HG03354 (cell line): Measurements from ENCODE around the gene UTS2.

Source experiments
- ATAC-seq: cut with Tn5 transposase; IDR thresholded peaks from one replicate; pipeline ENCODE4 v1.9.1; 2021; ENCODE audit warnings: mild to moderate bottlenecking; ENCODE audit not compliant: unreplicated experiment, poor library complexity, severe bottlenecking

UTS2 gene

GRCh38 chr1:7865978-7866377 is 13.1 kb upstream of the UTS2 start:
- ATAC-seq: no peak

GRCh38 chr1:7863756-7864328 is 11.0 kb upstream of the UTS2 start:
- no peak for ATAC-seq

DNA sequence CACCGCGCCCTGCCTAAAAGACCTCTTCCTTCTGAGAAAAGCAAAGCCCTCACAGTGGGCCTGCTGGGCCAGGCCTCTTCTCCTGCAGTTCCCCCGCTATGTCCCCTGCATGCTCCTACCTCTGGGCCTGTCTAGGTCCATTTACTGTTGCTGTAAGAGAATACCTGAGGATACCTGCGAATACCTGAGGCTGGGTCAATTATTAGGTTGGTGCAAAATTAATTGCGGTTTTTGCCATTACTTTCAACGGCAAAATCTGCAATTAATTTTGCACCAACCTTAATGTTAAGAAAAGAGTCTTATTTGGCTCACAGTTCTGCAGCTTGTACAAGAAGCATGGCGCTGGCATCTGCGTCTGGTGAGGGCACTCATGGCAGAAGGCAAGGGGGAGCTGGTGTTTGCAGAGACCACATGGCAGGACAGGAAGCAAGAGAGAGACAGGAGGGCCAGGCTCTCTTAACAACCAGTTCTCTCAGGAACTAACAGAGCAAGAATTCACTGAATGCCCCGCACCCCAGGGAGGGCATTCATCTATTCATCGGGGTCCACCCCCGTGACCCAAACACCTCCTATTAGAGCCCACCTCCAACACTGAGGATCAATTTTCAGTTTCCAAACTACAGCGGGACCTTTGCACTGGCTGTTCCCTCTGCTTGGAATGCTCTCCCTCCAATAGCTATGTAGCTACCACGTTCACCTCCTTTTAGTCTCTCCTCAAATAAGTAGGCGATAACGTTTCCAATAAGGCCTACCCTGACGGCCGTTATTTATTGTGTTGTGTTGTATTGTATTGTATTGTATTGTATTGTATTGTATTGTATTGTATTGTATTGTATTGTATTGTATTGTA is 9.6 kb upstream of the UTS2 start:
- ATAC-seq: no peak

DNA sequence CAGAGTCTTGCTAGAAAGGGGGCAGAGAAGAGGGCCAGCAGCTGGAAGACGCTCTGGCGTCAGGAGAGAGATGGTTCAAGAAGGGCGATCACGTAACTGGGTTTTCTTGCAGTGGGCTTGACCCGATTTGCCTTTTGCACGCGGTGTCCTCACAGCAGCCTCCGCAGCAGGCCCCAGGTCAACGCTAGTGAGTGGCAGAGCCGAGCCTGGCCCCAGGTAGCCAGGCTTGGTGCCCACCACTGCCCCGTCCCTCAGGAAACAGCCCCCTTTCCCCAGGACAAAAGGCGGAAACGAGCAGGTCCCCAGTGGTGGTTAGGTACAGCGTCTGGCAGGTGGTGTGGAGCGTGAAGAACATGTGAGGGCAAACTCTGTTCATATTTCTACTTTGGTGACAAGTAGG is 8.6 kb upstream of the UTS2 start:
- ATAC-seq: no peak

DNA sequence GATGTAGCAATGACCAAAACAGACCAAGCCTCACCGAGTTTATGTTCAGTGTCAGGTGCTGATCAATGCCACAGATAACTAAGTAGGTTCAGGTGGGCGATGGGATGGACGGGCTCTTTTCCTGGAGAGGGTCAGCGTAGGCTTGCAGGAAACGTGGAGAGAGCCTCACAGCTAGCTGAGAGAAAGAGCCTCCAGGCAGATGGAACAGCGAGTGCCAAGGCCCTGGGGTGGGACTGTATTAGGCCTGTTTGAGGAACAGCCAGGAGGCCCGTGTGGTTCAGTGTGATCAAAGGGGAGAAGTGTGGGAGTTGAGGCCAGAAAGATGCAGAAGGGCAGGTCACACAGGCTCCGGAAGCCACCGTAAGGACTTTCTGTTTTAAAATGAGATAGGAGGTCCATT is 7.3 kb upstream of the UTS2 start:
- ATAC-seq: no peak

GRCh38 chr1:7859406-7859805 is 6.5 kb upstream of the UTS2 start:
- no peak for ATAC-seq

DNA sequence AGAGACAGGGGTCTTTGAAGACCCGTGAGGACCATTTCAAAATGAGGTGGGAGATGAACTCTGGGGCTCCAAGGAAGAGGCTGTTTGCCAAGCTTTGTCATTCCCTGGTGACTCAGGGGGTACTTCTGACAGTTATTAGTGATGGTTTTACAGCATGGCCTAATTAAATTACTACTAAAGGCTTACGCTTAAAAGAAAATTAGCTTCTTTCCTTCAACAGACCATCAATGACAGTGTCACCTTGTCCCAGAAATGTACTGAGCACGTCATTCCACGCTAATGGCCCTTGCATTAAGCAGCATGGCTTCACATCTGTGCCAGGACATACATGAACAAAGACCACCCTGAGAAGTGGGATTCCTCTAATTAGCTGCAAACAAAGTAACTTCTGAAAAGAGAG is 5.1 kb upstream of the UTS2 start:
- ATAC-seq: no peak

GRCh38 chr1:7857000-7857399 is 4.1 kb upstream of the UTS2 start:
- ATAC-seq: no peak

- no peak for ATAC-seq
Measured at GRCh38 chr1:7856345-7856744, 3.5 kb upstream of the UTS2 start.

GRCh38 chr1:7853684-7854026 is 790 bp upstream of the UTS2 start:
- ATAC-seq: no peak

DNA sequence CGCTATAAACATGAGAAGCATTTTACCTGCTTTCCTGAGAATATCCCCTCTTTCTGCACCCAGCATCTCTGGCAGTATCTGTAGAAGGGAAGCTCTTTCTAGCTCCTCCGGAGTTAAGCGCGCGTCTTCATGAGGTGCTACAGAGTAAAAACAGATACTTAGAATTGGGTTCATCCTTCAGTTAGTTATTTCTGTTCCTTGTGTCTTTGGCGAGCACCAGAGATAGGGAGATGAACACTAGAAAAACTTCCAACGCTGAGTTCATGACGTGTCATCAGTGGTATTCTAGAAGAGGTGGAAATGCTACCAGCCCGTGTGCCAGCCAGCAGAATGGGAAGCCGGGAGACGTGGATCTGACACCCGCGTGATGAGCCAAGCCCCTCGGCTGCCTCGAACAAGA is 2.1 kb downstream of the UTS2 start:
- ATAC-seq: no peak

DNA sequence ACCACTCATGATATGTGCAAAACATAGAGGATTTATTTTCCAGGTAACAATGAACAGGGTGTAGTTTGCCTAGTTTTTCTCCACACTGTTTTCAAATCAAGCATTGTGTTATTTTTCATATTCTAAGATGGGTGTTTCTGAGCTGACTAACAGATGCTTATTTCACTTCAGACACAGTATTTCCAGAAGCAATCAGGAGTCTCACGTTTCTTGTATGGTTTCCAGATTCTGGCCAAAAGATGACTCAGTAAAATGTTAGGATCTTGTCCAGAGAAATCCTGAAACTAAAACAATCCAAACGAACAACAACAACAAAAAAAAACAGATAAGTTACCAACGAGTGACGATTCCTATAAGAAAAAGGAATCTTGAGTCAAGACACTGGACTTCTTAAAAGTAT is 5.3 kb downstream of the UTS2 start:
- ATAC-seq: no peak

DNA sequence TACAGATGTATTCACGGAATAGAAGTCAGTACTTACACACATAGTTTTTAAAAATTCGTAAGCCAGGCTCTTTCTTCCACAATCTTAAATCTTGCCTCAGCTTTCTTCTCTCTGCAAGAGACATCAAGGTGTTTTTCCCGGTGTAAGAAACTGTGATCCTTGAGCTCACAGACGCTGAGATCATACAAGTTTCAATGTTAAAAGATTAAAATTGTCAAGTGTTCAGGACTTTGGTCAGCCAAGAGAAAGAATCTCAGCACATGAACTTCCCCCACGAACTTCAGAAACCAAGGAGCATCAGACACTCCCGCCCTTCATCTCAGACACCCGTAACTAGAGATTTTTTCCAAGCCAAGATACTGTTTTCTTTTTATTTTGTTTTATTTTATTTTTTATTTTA is 6.2 kb downstream of the UTS2 start:
- no peak for ATAC-seq

GRCh38 chr1:7845761-7846160 is 7.1 kb downstream of the UTS2 start:
- no peak for ATAC-seq

GRCh38 chr1:7842517-7842916 is 10.3 kb downstream of the UTS2 start:
- ATAC-seq: no peak

DNA sequence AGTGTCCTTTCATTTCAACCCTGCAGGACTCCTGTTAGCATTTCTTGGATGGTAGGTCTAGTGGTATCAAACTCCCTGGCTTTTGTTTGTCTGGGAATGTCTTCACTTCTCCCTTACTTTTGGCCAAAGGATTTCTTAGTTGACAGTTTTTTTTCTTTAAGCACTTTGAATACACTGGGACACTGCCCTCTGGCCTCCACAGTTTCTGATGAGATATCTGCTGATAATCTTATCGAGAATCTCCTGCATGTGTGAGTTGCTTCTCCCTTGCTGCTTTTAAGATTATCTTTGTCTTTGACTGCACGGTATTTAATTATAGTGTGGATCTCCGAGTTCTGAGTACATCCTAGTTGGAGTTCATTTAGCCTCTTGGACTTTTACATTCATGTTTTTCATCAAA is 13.3 kb downstream of the UTS2 start:
- no peak for ATAC-seq

GRCh38 chr1:7838714-7839113 is 14.2 kb downstream of the UTS2 start:
- no peak for ATAC-seq

GRCh38 chr1:7833035-7833434 is 19.8 kb downstream of the UTS2 start:
- ATAC-seq: no peak

- no peak for ATAC-seq
Measured at GRCh38 chr1:7831458-7831857, 21.4 kb downstream of the UTS2 start.

DNA sequence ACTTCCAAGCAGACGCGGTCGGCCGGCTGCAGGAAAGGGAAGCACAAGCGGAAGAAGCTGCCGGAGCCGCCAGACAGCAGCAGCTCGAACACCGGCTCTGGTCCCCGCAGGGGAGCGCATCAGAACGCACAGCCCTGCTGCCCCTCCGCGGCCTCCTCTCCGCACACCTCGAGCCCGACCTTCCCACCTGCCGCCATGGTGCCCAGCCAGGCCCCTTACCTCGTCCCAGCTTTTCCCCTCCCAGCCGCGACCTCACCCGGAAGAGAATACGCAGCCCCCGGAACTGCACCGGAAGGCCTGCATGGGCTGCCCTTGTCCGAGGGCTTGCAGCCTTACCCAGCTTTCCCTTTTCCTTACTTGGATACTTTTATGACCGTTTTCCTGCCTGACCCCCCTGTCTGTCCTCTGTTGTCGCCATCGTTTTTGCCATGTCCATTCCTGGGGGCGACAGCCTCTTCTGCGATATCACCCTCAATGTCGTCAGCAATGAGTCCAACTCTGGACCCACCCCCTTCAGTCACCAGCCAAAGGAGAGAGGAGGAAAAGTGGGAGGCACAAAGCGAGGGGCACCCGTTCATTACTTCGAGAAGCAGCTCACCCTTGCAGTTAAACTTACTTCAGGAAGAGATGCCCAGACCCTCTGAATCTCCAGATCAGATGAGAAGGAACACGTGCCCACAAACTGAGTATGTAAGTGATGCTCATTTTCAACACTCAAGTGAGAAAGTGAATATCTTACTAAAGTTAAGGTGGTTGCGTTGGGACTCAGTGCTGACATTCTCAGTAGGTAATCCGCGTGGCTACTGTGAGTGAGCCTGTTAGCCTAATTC is 25.5 kb downstream of the UTS2 start:
- ATAC-seq: no peak

- no peak for ATAC-seq
Measured at GRCh38 chr1:7826363-7826762, 26.5 kb downstream of the UTS2 start.
